HG02610 (cell line): ENCODE data around the gene CAPN7.

Source experiments
- ATAC-seq: cut with Tn5 transposase; IDR thresholded peaks from one replicate; pipeline ENCODE4 v1.9.1; 2021; ENCODE audit warnings: mild to moderate bottlenecking, moderate library complexity; ENCODE audit not compliant: unreplicated experiment

CAPN7 gene

GRCh38 chr3:15272426-15273196, 66.6 kb downstream of the CAPN7 start:
- no peak for ATAC-seq

DNA sequence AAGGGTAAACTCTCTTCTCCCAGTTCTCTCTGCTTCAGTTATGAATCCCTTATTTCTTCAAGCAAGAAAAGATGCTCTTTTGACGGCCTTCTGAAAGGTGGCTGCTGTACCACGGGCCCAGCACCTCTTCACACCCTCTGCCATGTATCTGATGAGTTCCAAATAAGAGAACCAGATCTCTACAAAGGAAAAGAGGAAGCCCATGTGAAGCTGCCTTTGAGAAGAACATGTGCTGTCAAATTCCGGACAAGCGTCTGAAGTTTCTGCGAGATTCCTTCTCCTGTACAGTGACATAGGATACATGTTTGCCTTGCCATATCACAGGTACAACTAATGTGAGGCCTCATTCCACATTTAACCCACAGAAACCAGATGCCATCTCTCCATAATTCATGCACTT, 67.2 kb downstream of the CAPN7 start:
- ATAC-seq = no peak

DNA sequence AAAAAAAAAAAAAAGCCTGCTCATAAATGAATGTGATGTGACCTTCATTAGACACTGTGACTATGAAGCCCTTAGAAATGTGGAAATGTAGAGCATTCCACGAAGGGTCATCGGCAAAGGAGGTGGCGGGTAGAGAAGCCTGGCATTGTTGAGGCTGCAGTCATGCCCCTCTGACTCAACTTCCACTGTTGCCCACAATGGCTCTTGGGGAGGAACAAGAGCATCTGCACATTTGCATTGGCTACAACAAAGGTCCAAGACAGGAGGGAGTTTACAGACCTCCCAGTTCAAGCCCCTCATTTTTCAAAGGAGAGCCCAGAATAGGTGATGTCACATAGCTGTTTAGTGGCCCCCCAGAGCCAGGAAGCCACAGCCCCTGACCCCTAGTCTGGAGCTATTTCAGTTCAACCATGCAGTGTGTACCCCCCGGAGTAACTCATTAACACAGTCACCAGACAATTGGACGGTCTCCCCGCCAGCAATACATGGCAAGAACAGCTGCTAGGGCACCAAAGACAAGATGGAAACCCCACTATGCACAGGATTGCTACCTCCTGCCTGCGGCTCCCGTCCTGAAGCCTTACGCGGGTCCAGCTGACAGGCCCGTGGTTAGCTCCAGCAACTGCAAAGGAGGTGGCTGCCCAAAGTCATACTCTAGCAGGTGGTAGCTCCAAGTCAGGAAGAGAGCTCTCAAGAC, 70.1 kb downstream of the CAPN7 start:
- ATAC-seq = no peak

GRCh38 chr3:15277861-15278500, 71.9 kb downstream of the CAPN7 start:
- ATAC-seq = no peak

- ATAC-seq = no peak
Observed at GRCh38 chr3:15279205-15279604, 73.2 kb downstream of the CAPN7 start.

DNA sequence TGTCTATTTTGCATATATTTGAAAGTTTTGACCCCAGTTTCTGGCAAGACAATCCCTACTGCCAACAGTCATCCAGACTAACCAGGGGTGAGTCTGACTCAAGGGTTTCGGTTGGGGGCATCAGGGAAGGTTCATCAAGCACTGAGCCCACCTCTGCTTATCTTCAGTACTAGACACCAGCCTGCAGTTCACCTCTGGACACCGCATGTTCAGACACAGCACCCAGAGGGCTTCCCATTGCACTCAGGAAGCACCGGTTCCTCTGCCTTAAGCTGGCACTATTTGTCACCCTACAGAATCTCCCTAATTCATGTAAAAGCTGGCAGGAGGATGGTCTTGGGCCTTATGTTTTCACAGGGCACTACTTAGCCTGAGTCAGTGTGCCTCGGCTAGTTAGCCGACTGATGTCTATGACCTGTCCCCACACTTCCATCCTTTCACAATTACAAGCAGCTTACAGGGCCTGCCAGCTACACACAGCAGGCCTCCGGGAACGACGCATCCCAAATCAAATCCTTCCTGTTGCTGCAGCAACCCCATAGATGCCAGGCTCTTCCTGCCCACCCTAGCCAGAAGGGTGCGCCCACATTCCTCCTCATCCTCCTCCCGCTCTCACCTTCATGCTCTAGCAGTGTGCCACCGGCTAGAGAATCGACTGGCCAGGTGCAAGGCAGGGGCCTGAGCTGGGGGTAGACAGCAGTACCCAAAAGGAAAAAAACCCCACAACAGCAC, 73.8 kb downstream of the CAPN7 start:
- no peak for ATAC-seq

- ATAC-seq = no peak
Observed at GRCh38 chr3:15280853-15281532, 74.9 kb downstream of the CAPN7 start.

- no peak for ATAC-seq
Observed at GRCh38 chr3:15281817-15282216, 75.8 kb downstream of the CAPN7 start.

GRCh38 chr3:15283702-15284101, 77.7 kb downstream of the CAPN7 start:
- ATAC-seq = no peak

DNA sequence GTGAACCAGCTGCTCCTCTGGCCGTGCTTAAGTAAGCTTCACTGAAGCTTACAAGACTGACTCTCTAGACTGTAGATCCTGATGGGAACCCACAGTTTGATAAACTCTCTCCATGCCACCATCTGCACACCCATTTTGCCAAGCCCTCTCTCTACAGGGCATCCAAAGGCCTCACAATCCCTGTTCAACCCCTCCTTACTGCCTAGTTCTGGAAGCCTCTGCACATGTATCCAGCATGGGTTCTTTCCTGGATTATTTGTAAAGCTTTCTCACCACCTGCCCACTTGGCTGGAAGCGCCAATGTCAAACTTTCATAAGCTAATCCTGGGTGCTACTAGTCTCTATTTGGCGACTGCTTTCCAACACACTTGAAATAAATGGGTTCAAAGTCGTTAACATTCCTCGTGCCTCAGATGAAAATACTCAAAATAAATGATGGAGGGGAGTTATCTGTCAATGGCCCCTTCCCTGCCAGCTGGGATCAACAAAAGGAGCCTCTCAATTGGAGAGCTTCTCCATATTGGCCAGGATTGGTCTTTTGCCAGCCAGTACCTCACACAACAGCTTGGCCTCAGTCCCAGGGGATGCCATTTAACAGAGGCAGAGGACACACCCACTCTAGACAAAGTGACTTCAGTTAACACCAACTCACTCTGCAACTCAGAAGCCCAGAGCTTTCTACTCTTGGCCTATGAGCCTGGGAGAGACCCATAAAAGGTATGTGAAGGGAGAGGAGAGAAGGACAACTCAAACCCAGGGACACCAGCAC, 78.3 kb downstream of the CAPN7 start:
- ATAC-seq = no peak

- ATAC-seq = no peak
Observed at GRCh38 chr3:15286022-15286421, 80.0 kb downstream of the CAPN7 start.

DNA sequence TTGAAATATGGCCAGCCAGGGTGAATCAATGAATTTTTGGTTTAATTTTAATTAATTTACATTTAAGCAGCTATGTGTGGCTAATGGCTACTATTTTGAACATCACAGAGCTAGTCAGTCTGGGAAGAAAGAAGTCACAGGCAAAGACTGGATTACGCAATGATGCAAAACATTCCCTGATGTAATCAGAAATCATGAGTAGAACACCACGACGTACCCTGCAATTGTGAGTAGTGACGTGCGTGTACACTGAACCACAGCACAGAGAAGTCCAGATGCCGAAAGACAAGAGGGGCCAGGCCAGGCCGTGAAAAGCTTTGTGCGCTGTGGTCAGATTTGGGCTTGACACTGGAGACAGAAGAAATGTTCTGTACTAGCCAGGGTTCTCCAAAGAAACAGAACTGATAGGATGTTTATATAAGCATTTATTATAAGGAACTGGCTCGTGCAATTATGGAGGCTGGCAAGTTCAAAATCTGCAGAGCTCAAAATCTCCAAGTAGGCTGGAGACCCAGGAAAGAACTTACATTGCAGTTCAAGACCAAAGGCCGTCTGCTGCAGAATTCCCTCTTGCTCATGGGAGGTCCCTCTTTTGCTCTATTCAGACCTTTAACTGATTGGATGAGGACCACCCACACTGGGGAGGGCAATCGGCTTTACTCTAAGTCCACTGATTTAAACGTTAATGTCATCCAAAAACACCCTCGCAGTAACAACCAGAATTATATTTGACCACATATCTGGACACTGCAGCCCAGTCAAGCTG, 81.7 kb downstream of the CAPN7 start:
- no peak for ATAC-seq

DNA sequence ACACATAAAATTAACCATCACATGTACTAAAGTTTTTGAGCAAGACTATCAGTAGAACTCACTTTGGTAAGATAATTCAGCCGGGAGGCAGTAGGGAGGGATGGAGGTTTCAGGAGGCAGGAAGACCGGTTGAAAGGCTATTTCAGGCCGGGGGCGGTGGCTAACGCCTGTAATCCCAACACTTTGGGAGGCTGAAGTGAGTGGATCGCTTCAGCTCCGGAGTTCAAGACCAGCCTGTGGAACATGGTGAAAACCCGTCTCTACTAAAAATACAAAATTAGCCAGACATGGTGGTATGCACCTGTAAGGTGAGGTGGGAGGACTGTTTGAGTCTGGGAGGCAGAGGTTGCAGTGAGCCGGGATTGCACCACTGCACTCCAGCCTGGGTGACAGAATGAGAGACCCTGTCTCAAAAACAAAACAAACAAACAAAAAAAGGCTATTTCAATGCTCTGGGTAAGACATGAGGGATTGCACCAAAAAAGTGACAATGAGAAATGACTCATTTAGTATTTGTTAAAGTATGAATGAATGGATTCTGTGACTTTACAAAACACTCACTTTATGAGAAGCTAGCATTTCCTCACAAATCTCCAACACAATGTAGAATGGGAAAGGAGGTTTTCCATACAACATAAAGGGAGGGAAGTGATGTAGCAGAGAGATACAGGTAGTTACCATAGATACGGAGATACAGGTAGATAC, 82.4 kb downstream of the CAPN7 start:
- no peak for ATAC-seq

DNA sequence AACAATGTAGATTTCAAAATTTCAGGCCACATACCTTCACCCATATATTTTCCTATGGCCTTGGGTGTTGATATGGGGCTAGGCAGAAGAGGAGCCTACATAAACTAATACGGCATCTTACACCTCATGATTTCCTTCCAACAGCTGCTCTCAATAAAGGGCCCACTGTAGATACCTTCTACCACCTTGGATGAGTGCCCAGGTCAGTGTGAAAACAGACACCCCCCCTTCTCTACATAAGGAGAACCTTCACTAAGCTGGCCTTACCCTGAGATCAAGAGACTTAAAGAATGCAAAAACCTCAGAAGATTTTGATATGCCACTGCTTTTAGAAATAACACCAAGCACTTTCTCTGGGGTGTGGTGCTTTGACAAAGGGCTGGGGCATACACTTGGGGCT, 83.6 kb downstream of the CAPN7 start:
- ATAC-seq = no peak

GRCh38 chr3:15290736-15291135, 84.7 kb downstream of the CAPN7 start:
- ATAC-seq = no peak

DNA sequence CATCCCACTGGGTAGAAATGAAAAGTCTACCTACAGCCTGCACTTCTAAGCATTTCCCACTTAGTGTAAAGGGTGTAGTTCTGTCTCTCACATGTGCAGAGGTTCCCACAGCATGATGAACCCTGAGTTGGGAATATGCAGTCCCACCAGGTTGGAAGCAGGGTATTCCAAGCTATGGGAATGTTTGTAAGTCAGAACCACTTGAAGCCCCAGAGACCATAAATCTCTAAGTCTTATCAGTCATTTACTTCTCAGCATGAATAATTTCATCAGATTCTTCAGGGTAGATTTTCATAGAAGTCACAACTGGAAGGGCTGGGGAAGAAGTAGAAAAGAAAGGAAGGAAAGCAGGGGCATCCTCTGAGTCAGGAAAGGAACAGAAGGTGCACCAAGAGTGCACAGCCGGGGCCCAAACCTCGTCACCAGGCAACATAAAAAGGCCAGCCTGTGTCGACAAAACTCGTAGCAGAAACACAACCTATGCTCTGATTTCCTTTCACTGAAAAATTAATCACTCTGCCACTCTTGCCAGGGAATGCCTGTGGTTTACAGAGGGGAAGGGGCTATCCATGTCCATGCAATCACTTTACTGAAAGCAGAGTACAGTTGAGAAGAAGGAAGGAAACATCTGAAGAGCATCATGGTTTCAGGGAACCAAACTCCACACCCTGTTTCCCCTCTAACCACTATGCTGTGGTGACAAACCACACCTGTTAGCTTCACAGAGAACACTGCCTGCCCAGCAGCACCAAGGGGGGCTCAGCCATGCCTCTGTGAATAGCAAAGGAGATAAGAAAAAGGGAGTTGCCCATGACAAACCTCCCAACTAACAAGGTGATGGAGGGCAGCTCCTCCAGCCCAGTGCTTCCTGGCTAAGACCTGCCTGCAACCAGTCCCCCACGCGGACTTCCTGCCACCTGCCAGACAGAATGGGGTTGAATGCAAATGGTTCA, 85.8 kb downstream of the CAPN7 start:
- ATAC-seq = peak; percentile 88

- ATAC-seq = no peak
Observed at GRCh38 chr3:15292765-15293522, 86.9 kb downstream of the CAPN7 start.
